HG03045 (cell line): Measurements from ENCODE around the gene GAL3ST3.
"Not testable (repeated sequence)": the region's sequence is repeated elsewhere in the genome, so short reads cannot be mapped to it uniquely, and the experiment has no call there.

Source experiments
- ATAC-seq: cut with Tn5 transposase; IDR thresholded peaks from one replicate; pipeline ENCODE4 v1.9.1; 2021; ENCODE audit warnings: mild to moderate bottlenecking, moderate library complexity; ENCODE audit not compliant: unreplicated experiment

The GAL3ST3 gene

DNA sequence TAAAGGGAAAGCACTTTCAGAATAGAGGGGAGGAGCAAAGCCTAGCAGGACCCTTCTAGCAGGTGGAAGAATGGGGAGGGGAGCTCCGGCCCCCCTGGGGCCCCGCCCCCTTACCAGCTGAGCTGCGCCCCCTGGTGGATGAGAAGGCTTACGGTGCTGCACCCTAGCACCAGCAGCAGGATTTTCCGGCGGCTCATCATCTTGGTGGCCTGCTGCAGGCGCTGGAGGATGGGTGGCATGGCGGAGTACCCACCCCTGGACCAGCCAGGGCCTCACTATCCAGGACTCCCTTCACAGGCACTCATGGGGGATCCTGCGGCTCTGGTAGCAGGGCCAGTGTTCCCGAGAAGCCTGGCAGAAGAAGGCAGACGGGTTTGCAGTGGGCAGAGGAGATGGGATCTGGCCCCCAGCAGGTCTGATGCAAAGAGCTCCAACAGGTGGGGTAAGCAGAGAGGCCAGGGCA lies 3.8 kb downstream of the GAL3ST3 start:
- ATAC-seq: no peak

DNA sequence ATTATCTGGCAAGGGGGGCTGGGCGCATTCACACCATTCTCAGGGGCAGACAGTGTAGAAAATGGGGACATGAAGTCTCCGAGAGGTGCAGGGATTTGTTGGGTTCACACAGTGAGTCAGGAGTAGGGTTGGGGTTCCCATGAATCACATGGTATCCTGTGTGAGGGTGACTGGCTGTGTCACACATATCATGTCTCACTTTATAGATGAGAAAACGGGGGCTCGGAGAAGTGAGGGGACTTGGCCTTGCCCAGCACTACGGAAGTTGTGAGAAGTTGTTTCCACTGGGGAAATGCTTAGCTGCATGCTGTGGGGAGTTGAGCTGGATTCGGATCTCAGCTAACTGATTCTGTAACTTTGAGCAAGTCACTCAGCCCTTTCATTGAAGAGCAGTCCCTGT lies 4.2 kb downstream of the GAL3ST3 start:
- no peak for ATAC-seq

DNA sequence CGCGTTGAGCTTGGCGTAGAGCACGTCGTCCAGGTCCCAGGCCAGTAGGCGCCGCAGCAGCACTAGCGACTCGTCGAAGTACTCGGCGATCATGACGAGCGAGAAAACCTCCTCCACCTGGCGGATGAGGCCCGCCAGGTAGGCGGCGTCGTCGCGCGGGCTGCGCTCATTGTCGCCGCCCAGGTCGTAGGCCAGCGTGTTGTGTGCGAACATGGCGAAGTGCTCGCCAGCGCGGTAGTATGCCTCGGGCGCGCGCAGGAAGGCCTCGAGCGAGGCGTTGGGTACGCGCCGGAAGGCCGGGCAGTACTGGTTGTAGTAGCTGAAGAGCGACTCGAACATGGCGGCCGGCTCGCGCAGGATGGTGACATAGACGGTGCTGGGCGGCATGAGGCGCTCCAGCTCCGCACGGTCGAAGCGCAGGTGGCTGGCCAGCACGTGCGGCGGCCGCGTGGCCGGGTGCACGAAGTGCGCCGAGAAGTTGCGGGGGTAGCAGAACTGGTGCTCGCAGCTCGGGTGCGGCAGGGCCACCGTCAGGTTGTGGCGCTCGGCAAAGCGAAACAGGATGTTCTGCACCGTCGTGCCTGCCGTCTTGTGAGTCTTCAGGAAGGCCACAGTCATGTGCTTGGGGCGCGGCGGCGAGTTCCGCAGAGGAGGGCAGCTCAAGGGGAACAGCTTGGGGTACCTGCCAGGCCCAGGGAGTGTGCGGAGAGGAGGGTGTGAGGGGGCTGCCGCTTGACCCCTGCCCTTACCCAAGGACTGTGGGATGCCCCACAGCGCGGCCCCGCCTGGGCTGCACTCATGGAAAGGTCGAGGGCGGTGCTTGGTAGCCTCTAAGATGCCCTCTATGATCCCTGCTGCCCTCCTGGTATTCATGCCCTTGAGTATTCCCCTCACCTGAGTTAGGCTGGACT lies 5.7 kb downstream of the GAL3ST3 start:
- ATAC-seq: no peak

DNA sequence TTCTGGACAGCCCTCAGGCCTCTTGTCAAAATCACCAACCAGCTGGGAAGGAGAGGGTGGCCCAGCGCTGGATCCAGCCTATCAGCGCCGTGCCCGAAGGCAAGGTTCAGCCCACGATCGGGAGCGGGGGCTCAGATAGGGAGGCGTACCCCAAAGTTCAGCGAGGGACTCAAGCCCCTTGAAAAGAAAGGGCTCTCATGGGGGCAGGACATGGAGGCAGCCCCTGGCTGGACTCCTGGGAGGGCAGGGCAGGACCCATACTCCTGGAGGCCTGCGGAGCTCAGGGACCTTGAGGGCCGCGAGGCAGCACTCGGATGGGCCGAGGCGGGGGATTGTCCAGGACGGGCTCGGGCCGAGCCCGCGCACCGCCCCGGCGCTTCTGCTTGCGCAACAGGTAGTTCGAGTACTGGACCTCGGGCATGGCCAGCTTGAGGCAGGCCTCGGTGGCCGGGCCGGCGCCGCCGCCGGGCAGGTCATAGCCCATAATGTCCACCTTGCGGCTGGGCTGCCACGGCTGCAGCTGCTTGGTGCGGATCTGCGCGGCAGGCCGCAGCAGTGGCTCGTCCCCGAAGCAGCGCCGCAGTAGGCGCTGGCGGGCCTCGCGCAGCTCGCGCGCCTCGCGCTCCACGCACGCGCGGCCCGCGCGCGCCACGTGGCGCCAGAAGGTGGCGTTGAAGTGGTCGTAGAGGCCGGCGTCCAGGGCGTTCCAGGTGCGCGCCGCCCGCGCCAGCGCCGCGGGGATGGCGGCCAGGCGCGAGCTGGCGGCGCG lies 6.5 kb downstream of the GAL3ST3 start:
- ATAC-seq: no peak

DNA sequence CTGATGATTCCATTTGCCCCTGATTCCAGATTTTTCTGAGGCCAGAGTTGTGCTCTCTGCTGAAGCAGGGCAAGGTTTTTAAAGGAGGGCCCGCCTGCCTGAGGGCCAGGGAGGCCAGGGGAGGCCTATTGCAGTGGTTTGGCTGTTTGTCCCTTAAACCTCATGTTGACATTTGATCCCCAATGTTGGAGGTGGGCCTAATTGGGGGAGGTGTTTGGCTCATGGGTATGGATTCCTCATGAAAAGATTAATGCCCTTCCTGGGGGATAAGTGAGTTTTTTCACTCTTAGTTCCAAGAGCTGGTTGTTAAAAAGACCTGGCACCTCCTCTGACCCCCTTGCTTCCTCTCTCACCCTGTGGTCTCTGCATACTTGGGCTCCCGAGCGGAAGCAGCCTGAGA lies 9.2 kb downstream of the GAL3ST3 start:
- no peak for ATAC-seq

DNA sequence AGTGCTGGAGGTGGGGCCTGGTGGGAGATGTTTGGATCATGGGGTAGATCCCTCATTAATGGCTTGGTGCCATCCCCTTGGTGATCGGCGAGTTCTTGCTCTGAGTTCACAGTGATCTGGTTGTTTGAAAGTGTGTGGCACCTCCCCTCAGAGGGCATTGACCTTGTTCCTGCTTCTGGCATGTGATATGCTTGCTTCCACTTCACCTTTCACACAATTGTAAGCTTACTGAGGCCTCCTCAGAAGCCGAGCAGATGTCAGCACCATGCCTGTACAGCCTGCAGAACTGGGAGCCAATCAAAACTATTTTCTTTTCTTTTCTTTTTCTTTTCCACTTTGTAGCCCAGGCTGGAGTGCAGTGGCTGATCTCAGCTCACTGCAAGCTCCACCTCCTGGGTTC lies 11.6 kb downstream of the GAL3ST3 start:
- ATAC-seq: no peak

DNA sequence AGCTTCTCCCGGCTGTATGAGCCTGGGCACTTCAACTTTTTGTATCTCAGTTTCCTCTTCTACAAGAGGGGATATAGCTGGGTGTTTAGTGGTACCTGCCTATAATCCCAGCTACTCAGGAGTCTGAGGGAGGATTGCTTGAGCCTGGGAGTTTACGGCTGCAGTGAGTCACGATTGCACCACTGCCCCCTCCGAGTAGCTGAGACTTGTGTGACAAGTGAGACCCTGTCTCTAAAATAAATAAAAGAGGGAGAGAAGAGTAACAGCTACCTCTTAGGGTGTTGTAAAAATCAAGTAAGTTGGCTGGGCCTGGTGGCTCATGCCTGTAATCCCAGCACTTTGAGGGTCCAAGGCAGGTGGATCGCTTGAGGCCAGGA lies 12.6 kb downstream of the GAL3ST3 start:
- ATAC-seq: no peak

DNA sequence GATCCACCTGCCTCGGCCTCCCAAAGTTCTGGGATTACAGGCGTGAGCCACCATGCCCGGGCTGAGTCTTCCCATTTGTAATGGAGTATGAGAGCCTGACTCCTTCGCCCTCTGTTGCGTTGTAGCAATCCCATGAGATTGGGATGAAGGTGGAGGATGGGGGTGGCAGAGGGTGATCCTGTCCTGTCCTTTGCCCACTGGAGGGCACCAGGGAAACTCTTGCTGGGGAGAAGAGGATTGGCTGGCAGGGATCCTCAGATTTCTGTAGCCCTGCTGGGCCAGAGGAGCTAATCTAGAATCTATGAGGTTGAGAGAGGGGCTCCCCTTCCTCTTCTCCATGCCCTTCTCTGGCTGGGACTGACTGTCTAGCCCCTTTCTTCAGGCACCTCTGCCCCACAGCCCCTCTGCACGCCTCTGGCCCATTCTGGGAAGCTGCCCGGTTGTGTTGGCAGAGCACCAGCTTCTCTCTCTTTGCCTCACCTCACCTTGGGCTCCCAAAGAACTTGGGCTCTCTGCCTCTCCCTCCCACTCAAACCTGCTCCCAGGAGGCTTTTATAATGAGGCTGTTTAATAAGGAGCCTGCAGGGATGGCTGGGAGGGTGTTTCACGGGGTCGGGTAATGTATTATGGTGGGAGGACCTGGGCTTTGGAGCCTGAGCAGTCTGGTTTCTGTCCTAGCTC lies 13.2 kb downstream of the GAL3ST3 start:
- ATAC-seq: no peak

DNA sequence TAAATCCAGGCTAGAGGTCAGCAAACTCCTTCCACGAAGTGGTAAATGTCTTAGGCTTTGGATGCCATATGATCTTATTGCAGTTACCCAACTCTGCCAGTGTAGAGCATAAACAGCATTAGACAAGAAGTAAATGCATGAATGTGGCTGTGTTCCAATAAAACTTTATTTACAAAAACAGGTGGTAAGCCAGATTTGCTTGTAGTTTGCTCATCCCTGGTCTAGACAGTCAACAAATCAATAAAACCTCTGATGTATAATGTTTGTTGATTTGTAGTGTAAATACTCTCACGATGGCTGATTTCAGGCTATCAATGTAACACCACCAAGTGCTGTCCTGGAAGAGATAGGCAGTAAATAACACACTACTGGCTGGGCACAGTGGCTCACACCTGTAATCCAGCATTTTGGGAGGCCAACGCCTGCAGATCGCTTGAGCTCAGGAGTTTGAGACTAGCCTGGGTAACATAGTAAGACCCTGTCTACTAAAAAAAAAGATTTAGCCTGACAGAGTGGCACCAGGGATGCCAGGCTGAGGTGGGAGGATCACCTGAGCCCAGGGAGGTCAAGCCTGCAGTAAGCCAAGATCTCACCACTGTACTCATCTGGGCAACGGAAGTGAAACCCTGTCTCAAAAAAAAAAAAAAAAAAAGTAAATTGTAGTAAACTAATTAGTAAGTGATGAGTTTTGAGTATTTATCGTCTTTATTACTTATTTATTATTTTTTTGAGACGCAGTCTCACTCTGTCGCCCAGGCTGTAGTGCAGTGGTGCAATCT lies 15.8 kb downstream of the GAL3ST3 start:
- no peak for ATAC-seq

DNA sequence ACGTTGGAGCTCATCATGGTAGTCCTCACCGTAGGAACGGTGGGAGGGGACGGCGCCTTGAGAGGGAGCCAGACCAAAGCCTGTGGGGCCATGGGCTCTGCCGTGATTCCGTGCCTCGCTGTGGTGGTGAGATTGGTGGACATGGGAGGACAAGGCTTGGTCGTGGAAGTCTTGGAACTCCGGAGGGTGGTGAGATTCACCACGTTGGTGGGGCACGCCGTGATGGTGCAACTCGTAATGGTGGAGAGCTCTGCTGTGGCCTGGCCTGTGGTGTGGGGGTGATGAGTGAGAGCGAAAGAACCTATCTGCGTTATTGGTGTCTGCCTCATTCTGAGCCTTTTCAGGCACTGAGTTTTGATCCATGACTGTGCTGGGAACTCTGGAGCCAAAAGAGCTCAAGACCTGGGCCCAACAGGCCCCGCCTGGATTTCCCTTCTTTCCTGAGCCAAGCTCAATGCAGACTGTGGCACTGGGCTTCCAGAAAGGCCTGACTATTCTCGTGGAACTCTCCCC lies 22.9 kb downstream of the GAL3ST3 start, which contains the start of gene CATSPER1:
CATSPER1 (minus strand) TSS at position 463 of the 513 bp plus-strand sequence; CDS start at position 363, 100 bp downstream.
- no peak for ATAC-seq

DNA sequence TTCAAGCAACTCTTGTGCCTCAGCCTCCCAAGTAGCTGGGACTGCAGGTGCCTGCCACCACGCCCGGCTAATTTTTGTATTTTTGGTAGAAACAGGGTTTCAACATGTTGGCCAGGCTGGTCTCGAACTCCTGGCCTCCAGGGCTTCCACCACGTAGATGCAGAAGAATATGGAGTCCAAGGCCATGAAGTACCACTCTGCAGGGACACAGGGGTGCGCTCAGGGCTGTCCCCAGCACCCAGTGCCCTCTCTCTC lies 25.8 kb downstream of the GAL3ST3 start:
- ATAC-seq: not testable (repeated sequence)

DNA sequence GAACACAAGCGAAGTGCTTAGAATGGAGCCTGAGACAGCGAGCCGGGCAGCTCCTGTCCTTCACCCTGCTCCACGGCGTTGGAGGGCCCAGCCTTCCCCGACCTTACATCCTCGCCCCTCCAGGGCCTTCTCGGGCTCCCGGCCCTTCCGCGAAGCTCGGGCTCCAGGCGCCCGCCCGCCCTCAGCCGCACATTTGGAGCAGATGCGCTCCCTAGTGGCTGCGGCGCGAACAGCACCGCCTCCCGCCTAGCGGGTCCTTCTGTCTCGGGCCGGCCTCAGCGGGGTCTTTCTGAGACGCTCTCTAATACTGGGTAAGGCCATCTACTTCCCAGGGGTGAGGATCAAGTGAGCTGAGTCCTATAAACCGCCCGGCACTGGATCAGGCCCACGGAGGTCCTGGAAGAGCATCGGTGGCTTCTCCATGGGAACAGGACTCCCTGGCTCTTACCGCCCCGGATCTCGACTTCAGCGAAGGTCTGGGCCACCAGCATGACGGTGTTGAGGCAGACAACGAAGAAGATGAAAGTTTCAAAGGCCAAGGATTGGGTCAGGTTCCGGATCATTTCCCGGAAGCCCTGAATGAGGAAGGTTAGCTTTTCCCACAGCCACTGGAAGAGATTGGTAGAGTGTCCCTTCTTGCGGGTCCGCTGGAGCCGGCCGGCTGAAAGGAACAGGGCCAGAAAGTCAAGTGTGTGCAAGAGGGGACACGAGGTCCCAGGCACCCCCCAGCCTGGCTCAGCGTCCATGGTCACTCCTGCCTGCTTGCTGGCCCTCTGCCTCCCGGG lies 26.4 kb downstream of the GAL3ST3 start:
- ATAC-seq: no peak

DNA sequence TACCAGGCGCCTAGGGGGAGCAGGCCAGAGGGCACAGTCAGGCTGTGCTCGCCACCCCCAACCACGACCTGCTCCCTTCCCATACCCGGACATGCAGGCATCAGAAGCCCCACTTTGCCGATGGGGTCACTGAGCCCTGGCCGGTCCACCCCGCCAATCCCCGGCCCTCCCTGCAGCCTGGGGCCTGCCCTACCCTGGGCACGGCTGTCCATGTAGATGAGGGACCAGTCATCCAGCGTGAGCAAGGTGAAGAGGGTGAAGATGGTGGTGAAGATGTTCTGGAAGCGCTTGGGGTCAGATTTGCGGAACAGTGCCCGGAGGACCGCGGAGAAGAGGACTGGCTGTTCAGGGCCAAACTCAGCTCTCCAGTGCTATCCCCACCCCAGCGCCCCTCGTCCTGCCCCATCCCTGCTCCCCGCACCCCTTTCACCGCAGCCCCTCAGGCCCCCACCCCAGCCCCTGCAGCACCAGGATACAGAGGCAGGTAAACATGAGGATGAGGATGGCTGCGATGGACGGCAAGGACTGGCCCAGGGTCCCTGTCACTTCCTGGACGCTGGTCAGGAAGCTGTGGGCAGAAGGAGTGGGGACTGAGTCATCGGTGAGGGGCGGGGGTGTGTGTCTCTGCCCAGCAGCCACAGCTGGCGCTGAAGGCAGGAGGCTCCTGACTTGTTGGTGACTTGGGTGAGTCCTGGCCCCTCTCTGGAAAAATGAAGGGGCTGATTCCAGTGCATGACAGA lies 28.2 kb downstream of the GAL3ST3 start:
- no peak for ATAC-seq

DNA sequence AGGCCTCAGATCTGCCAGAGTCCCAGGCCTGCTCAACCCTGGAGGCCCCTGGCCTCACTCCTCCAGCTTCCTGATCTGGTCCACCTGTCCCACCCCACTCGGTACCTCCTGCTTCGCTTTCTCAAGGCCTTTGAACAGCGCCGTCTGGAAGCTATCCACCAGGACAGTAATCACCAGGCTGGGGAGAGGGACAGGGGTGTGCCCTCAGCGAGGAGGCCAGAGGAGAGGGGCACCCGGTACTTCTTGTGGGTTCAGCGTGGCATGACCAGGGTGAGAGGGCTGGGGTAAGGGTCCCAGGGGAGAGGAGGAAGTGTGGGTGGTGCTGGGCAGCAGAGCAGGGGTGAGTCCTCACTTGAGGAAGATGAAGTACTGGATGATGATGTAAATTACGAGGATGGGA lies 28.7 kb downstream of the GAL3ST3 start:
- no peak for ATAC-seq

DNA sequence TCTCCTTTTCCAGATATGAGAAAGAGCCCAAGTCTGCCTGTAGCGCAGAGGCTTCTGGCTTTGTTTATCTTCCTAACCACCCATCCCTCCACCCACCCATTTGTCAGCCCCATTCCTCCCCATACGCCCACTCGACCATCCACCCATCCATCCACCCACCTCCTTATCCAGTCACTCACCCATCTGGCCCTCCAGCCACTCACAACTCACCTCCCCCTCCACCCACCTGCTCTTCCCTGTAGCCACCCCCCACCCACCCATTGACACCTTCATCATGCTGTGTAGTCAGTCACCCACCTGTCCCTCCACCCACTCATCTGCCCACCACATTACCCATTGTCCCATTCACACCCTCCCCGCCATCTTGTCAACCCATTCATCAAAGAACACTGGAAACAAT lies 31.6 kb downstream of the GAL3ST3 start:
- no peak for ATAC-seq

DNA sequence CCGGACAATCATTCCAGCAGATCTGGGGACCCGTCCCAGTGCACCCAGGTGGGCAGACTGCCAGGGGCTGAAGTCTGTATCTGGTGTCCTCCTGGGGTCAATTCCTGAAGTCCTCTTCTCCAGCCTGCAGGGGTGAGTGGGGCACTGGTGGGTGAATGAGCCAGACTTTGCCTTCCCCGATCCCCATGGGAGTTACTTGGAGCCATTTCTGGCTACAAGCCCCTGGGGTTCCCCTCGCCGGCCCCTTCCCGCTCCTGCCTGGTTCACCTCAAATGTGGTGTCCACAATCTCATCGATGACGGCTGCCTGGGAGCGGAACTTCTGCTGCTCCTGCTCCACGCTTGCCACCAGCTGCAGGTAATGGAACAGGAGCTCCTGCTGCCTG lies 32.2 kb downstream of the GAL3ST3 start:
- ATAC-seq: no peak

DNA sequence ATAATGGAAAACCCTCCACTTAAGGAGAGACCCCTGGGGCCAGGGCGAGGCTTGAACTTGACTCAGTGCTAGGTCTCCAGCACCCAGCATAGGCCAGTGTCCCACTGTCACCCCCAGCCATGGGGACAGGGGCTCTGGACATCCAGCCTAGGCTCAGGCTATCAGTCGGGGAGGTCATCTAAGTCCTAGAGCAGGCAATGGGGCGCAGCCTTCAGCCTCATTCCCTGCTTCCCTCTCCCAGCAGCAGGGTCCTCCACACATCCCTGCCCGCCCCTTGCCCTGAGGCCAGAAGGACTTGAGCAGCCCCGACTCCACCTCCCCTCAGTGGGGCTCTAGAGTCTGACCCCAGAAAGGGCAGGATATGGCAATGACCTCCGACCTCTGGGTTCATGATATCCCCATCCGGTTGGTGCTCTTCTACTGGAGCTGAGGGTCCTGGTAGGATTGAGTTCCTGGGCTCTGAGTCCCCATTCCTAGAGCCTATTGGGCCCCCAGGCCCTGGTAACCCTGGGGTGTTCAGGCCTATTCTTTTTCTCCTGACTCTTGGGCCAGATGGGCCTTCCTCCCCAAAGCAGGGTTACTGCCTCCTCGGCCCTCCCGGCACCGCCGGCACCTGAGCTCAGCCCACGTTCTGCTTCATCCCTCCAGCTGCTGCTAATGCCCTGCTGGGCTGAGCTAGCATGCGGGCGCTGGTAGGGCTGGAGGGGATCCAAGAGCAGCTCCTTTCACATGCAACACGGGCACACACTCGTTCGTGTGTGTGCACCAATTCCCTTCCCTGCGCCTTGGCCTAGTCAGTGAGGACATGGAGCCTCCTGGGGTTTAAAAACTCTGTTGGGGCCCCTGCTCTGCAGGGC lies 32.8 kb downstream of the GAL3ST3 start:
- no peak for ATAC-seq

DNA sequence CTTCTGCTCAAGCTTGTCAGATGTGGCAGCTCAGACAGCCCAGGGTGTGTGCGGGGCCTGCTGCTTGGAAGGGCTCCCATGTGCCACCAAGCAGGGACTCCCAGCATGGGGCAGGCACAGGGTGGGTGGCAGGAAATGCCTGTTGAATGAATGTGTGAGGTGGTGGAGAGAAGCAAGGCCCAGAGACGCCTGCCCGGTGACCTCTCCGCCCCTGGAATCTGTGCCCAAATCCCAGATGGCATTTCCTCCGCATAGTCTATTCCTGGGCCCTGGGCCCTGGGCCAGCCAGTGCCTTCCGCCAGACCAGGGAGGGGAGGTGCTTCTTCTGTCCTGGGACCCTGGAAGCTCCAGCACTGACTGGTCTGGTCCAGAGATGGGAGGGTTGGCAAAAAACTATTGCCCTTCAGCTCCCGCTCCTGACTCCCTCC lies 33.5 kb downstream of the GAL3ST3 start:
- ATAC-seq: no peak
